CD8-positive, alpha-beta memory T cell (primary cell): ENCODE results near the gene ALG12. TPM values are rescaled to one million over a fixed set of nuclear protein-coding genes. Genes with fewer than 3 reads are reported as not detected.

Experiments
- CTCF ChIA-PET: fragments of 350-600 bp; sonication (Branson Sonifier 250); formaldehyde crosslinking; loops from one replicate; lab custom pipeline; 2021; ENCODE audit warnings: antibody characterized with exemption; lab: Charles Lee
- POLR2A ChIA-PET: fragments of 350-600 bp; sonication (Branson Sonifier 250); formaldehyde crosslinking; loops from one replicate; lab custom pipeline; 2021; ENCODE audit warnings: antibody characterized with exemption; lab: Charles Lee
- DNase-seq, 5 donors: peaks; one replicate each; pipeline versions ENCODE4 v3.0.0 to v3.0.0-alpha.2; 2020 to 2022; ENCODE audit warnings: mixed read lengths in 1 of 5
- H3K27ac ChIP-seq: one replicate; pipeline ENCODE4 v1.7.0; 2013; ENCODE audit warnings: low read depth, mild to moderate bottlenecking, low read length, moderate library complexity
- H3K27me3 ChIP-seq: 2 replicates; pipeline ENCODE4 v1.7.0; 2013; ENCODE audit warnings: low read length, mild to moderate bottlenecking; ENCODE audit not compliant: insufficient read depth, poor library complexity, severe bottlenecking
- H3K36me3 ChIP-seq: 2 replicates; pipeline ENCODE4 v1.7.0; 2013; ENCODE audit warnings: mild to moderate bottlenecking, low read length, moderate library complexity; ENCODE audit not compliant: insufficient read depth
- H3K4me1 ChIP-seq: 2 replicates; pipeline ENCODE4 v1.7.0; 2013; ENCODE audit warnings: mild to moderate bottlenecking, low read length, moderate library complexity; ENCODE audit not compliant: insufficient read depth
- H3K4me3 ChIP-seq: 2 replicates; pipeline ENCODE4 v1.7.0; 2013; ENCODE audit warnings: mild to moderate bottlenecking, low read length
- H3K9me3 ChIP-seq: 2 replicates; pipeline ENCODE4 v1.7.0; 2013; ENCODE audit warnings: mild to moderate bottlenecking, low read length
- H3K27ac Mint-ChIP-seq, 8 donors: one replicate each; pipeline ENCODE4 v1.8.0; 2020 to 2021; ENCODE audit warnings: mixed read lengths in 8 of 8, mild to moderate bottlenecking in 6 of 8, inconsistent platforms in 3 of 8, moderate library complexity in 3 of 8
- H3K27me3 Mint-ChIP-seq, 2 donors: one replicate each; pipeline ENCODE4 v1.8.0; 2020 to 2021; ENCODE audit warnings: mixed read lengths in 2 of 2, mild to moderate bottlenecking in 1 of 2, moderate library complexity in 1 of 2
- H3K36me3 Mint-ChIP-seq, 3 donors: one replicate each; pipeline ENCODE4 v1.8.0; 2020 to 2021; ENCODE audit warnings: mixed read lengths in 3 of 3, inconsistent platforms in 1 of 3, mild to moderate bottlenecking in 1 of 3
- H3K4me1 Mint-ChIP-seq, 3 donors: one replicate each; pipeline ENCODE4 v1.8.0; 2020 to 2021; ENCODE audit warnings: mixed read lengths in 3 of 3, inconsistent platforms in 1 of 3, mild to moderate bottlenecking in 1 of 3
- H3K4me3 Mint-ChIP-seq, 7 donors: one replicate each; pipeline ENCODE4 v1.8.0; 2020 to 2021; ENCODE audit warnings: mixed read lengths in 7 of 7, mild to moderate bottlenecking in 6 of 7, moderate library complexity in 4 of 7, inconsistent platforms in 2 of 7
- H3K9me3 Mint-ChIP-seq, 5 donors: one replicate each; pipeline ENCODE4 v1.8.0; 2020 to 2022; ENCODE audit warnings: mixed read lengths in 5 of 5, mild to moderate bottlenecking in 3 of 5, moderate library complexity in 2 of 5, inconsistent platforms in 1 of 5
- polyA plus RNA-seq: library from polyadenylated mRNA; unstranded; fragments of 300-500 nt; fragmentation: Illumina TruSeq; gene quantifications from one replicate; pipeline ENCODE4 v1.2.3, GENCODE V29; 2021
- total RNA-seq, 2 experiments: library from RNA; stranded (reverse); gene quantifications; one replicate each; pipeline ENCODE4 v1.2.3, GENCODE V29; 2021

The ALG12 gene
- total and polyA plus RNA-seq, 3 experiments from 2014 or later, result 21.0 to 21.8 (median 21.0) TPM

DNA sequence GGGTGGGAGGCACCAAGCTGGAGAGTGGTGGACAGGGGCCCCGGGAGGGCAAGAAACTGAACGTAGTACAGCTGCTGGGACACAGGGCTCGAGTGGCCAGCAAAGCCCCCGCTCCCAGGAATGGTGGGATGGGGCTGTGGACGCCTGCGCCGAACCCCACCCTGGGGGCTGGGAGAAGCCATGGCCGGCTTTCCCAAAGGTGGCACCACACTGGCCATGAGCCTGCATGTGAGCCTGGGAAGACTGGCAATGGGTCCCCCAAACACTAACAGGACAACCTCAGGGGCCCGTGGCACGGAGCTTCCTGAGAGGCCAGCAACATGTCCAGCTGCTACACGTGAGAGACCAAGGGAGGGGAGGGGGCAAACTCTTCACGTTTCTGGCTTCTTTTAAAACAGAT is 4.0 kb downstream of the ALG12 start:
- CTCF ChIA-PET, result interaction anchor here (1.0 to 1.6 kb wide), 2 partner anchors 116 kb away, joined by 3 to 5 read pairs; no protein-coding TSS in a partner anchor
- Histone ChIP-seq H3K36me3 (no peaks in the 10 kb centered on the region), H3K27ac (no peak overlapping the region), H3K27me3 (no peaks in the 10 kb centered on the region), H3K9me3 (no peaks in the 10 kb centered on the region), H3K4me1 (peaks cover 14% of the 10 kb centered on the region), H3K4me3 (no peak overlapping the region)
- Mint-ChIP-seq H3K27me3 (no peaks in the 10 kb centered on the region), H3K27ac (no peak overlapping the region), H3K9me3 (no peaks in the 10 kb centered on the region), H3K4me1 (peaks cover 13 to 22% (median 14%) of the 10 kb centered on the region in 3 donors), H3K4me3 (peak overlapping the region in 1 of 7 donors; percentile 59), H3K36me3 (peaks cover 0 to 45% (median 0%) of the 10 kb centered on the region in 3 donors)
- POLR2A ChIA-PET, result interaction anchor here (0.6 kb wide), 1 partner anchor 22 kb away, joined by 3 read pairs; no protein-coding TSS in a partner anchor
- DNase-seq, result no peak

DNA sequence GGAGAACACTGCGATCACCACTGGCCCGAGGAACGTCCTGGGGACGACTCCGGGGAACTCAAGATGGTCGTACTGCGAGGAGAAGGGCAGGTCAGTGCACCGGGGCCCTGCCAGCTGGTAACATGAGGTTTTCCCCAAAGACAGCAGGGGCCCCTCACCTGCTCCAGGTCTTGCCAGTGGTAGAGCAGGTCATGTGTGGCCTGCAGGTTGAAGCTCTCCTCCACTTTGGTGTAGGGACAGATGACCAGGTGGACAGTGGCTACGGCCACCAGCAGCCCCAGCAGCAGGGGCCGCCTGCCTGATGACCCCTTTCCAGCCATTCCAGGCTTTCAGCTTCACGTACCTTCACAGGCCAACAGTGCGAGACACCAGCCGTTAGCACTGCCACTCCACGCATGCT is 4.8 kb downstream of the ALG12 start:
- H3K4me3 ChIP-seq, result no peak overlapping the region
- no peak overlapping the region for H3K27ac ChIP-seq
- H3K36me3 ChIP-seq, result no peaks in the 10 kb centered on the region
- no peaks in the 10 kb centered on the region for H3K27me3 ChIP-seq
- Mint-ChIP-seq H3K4me1 (peaks cover 13 to 20% (median 15%) of the 10 kb centered on the region in 3 donors), H3K9me3 (no peaks in the 10 kb centered on the region), H3K36me3 (peaks cover 0 to 53% (median 0%) of the 10 kb centered on the region in 3 donors), H3K27me3 (no peaks in the 10 kb centered on the region), H3K4me3 (peak overlapping the region in 1 of 7 donors; percentile 37), H3K27ac (no peak overlapping the region)
- POLR2A ChIA-PET, result no interaction called here
- H3K4me1 ChIP-seq, result peaks cover 10% of the 10 kb centered on the region
- no peaks in the 10 kb centered on the region for H3K9me3 ChIP-seq
- DNase-seq, result no peak
- CTCF ChIA-PET, result interaction anchor here (1.0 kb wide), 1 partner anchor 117 kb away, joined by 3 read pairs; no protein-coding TSS in a partner anchor

DNA sequence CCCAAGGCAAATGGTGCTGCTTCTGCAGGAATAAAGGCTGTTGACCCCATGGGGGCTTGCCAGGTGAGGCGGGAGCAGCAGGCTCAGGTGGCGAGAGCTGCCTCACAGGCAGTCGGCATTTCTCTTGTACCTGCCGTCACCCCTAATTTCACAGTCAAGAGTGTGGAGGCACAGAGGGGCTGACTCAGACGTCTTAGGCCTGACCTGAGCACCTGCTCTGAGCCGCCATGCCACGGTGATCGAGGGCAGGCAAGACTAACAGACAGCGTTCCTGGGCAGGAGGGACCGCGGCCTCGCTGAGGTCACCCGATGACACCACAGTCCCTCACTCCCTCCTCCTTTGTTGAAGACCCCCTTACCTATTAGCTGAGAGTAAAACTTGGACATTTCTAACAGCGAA is 5.2 kb downstream of the ALG12 start:
- ChIA-PET POLR2A (no interaction called here), CTCF (interaction anchor here (1.0 kb wide), 1 partner anchor 118 kb away, joined by 3 read pairs; no protein-coding TSS in a partner anchor)
- no peak overlapping the region for H3K27ac ChIP-seq
- no peak overlapping the region for H3K4me3 ChIP-seq
- Mint-ChIP-seq H3K4me1 (peaks cover 13 to 20% (median 15%) of the 10 kb centered on the region in 3 donors), H3K27ac (peak overlapping the region in 1 of 8 donors; percentile 66), H3K27me3 (no peaks in the 10 kb centered on the region), H3K4me3 (no peak overlapping the region), H3K36me3 (peaks cover 0 to 55% (median 0%) of the 10 kb centered on the region in 3 donors), H3K9me3 (no peaks in the 10 kb centered on the region)
- no peaks in the 10 kb centered on the region for H3K36me3 ChIP-seq
- H3K9me3 ChIP-seq, result no peaks in the 10 kb centered on the region
- H3K4me1 ChIP-seq, result peaks cover 10% of the 10 kb centered on the region
- H3K27me3 ChIP-seq, result no peaks in the 10 kb centered on the region
- DNase-seq, result no peak

DNA sequence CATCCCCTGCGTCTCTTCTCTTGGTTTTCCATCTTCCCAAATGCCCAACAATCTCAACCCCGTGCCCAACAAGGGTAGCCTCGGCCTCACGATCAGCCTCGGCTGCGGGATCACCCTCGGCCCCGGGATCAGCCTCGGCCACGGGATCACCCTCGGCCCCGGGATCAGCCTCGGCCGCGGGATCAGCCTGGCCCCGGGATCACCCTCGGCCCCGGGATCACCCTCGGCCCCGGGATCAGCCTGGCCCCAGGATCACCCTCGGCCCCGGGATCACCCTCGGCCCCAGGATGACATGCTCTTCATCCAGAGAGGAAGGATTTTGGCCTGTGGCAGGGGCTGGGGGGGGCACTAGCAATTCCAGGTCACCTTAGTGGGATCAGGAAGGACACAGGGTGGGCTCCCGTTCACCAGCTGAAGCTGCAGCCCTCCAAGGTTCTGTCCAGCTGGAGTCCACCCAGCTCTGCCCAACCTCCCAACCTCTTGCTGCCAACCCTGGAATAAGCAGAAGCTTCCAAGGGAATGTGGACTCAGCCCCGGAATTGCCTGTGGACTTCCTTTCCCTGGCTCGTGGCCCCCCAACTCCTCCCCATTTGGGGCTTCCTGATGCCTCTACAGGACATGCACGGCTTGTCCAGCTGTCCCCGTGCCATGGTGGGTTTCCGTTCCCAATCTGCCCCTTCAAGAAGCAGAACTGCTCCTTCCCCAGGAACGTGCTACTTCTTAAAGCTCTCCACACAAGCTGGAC is 6.2 kb downstream of the ALG12 start:
- Histone ChIP-seq H3K4me3 (no peak overlapping the region), H3K9me3 (no peaks in the 10 kb centered on the region), H3K4me1 (peaks cover 6% of the 10 kb centered on the region), H3K27me3 (no peaks in the 10 kb centered on the region), H3K27ac (no peak overlapping the region), H3K36me3 (peaks cover 9% of the 10 kb centered on the region)
- no peaks in the 10 kb centered on the region for H3K9me3 Mint-ChIP-seq
- no peaks in the 10 kb centered on the region for H3K27me3 Mint-ChIP-seq
- ChIA-PET POLR2A (no interaction called here), CTCF (no interaction called here)
- H3K4me3 Mint-ChIP-seq, result no peak overlapping the region
- H3K27ac Mint-ChIP-seq, result peak overlapping the region in 1 of 8 donors; percentile 81
- H3K36me3 Mint-ChIP-seq, result peaks cover 0 to 63% (median 3%) of the 10 kb centered on the region in 3 donors
- no peak for DNase-seq
- peaks cover 12 to 20% (median 14%) of the 10 kb centered on the region in 3 donors for H3K4me1 Mint-ChIP-seq

DNA sequence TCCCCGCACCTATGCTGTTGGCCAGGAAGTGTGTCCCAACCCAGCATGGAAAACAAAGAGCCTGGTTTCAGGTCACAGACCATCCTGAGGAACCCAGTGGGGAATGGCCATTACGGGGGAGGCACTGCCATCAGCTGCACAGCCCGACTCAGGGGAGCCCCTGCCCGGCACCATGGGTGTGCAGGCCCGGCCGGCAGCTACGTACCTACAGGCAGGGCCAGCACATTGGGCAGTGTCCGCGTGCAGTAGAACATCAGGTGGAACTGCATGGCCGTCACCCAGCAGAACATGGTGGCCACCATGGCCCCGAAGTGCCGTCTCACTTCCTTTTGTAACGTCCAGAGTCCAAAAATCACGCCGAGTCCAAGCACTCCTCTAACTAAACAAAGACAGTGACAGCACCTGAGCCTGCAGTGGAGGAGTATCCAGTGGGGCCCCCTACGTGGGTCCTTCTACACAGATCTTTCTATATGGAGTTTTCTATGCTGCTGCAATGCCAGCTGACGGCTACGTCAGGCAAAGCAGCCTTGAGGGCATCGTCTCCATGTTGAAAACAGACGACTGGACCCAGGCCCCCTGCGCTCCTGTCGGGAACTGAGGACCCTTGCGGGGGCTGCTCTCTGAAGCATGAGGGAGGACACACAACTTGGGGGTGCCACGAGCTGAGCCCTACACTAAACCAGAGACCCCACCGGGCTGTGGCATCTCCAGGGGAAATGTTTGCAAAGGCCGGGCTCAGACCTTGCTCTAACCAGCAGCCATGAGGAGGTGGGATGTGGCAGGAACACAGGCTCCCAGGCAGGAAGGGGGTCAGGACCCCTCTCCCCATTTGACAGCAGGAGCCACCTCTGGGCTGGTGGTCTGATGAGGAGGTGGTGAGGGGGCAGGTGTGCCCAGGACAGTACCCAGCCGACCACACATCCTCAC is 7.7 kb downstream of the ALG12 start:
- Histone ChIP-seq H3K27me3 (no peaks in the 10 kb centered on the region), H3K9me3 (no peaks in the 10 kb centered on the region), H3K27ac (no peak overlapping the region), H3K4me1 (no peaks in the 10 kb centered on the region), H3K36me3 (peaks cover 10% of the 10 kb centered on the region), H3K4me3 (no peak overlapping the region)
- peak overlapping the region in 3 of 8 donors; percentile 7 to 54 (median 21) for H3K27ac Mint-ChIP-seq
- peak overlapping the region in 1 of 7 donors; percentile 41 for H3K4me3 Mint-ChIP-seq
- no peaks in the 10 kb centered on the region for H3K9me3 Mint-ChIP-seq
- CTCF ChIA-PET, result no interaction called here
- H3K27me3 Mint-ChIP-seq, result no peaks in the 10 kb centered on the region
- peaks cover 8 to 12% (median 12%) of the 10 kb centered on the region in 3 donors for H3K4me1 Mint-ChIP-seq
- peaks cover 0 to 72% (median 3%) of the 10 kb centered on the region in 3 donors for H3K36me3 Mint-ChIP-seq
- no peak for DNase-seq
- POLR2A ChIA-PET, result no interaction called here

DNA sequence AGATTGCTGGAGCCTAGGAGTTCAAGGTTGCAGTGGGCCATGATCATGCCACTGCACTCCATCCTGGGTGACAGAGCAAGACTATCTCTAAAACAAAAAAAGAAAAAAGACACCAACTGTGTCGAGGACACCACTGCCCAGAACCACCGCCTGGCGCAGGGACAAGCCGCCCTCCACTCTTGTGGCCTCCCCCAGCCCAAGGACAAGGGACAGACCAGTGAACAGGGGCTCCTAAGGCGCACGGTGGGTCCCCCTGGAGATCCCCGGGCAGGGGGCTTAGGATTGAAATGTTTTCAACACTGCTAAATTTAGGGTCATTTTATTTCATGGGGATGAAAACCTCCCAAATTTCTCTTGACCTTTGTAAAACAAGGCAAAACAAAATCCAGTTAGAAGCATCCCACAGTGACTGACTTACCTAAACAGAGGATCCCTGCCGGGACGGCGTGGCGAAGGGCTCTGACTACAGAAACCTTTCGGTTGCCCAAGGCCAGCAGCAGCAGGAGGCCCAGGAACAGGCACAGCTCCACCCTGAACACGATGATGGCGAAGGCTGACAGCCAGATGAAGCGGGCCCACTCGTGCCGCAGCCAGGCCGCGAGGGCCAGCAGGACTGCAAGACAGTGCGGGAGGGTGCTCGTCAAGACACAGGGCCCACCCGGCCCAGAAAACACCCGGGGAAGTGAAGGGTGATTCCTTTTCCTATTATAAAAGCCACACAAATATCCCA is 8.6 kb downstream of the ALG12 start:
- Histone ChIP-seq H3K4me3 (no peak overlapping the region), H3K27ac (no peak overlapping the region), H3K9me3 (no peaks in the 10 kb centered on the region), H3K36me3 (peaks cover 10% of the 10 kb centered on the region), H3K4me1 (no peaks in the 10 kb centered on the region), H3K27me3 (no peaks in the 10 kb centered on the region)
- Mint-ChIP-seq H3K9me3 (no peaks in the 10 kb centered on the region), H3K4me1 (peaks cover 7 to 8% (median 8%) of the 10 kb centered on the region in 3 donors), H3K27ac (peak overlapping the region in 2 of 8 donors; percentile 79 to 92), H3K4me3 (no peak overlapping the region), H3K27me3 (peaks cover 0 to 2% of the 10 kb centered on the region in 2 donors), H3K36me3 (peaks cover 0 to 77% (median 3%) of the 10 kb centered on the region in 3 donors)
- POLR2A ChIA-PET, result no interaction called here
- DNase-seq, result no peak
- CTCF ChIA-PET, result no interaction called here

DNA sequence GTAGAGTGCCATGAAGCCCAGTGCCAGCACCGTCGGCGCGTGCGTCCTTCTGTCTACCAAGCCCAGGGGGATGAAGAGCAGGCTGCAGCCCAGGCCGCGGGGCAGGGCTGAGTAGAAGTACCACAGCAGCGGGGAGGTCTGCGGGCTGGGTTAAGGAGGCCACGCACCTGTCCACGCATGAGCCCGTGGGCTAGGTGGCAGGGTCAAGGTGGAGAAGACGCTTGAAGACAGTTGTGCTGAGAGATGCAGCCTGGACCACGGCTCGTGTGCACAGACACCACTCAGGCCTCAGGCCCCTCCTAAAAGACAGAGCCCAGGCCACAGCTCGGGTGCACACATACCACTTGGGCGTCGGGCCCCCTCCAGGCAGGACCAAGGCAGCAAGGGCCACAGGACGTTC is 10.4 kb downstream of the ALG12 start:
- H3K4me3 Mint-ChIP-seq, result no peak overlapping the region
- H3K4me1 Mint-ChIP-seq, result peaks cover 7 to 8% (median 8%) of the 10 kb centered on the region in 3 donors
- H3K36me3 ChIP-seq, result peaks cover 18% of the 10 kb centered on the region
- H3K27me3 Mint-ChIP-seq, result peaks cover 0 to 2% of the 10 kb centered on the region in 2 donors
- no peaks in the 10 kb centered on the region for H3K9me3 Mint-ChIP-seq
- no peak overlapping the region for H3K4me3 ChIP-seq
- POLR2A ChIA-PET, result no interaction called here
- no peaks in the 10 kb centered on the region for H3K4me1 ChIP-seq
- peaks cover 0 to 80% (median 3%) of the 10 kb centered on the region in 3 donors for H3K36me3 Mint-ChIP-seq
- DNase-seq, result no peak
- H3K27ac ChIP-seq, result no peak overlapping the region
- no peaks in the 10 kb centered on the region for H3K9me3 ChIP-seq
- H3K27ac Mint-ChIP-seq, result peak overlapping the region in 7 of 8 donors; percentile 7 to 91 (median 65)
- CTCF ChIA-PET, result interaction anchor here (1.0 kb wide), 1 partner anchor 11 kb away, joined by 3 read pairs; no protein-coding TSS in a partner anchor
- no peaks in the 10 kb centered on the region for H3K27me3 ChIP-seq
